ENCODE measurements around the gene ZNF462. TPM values are rescaled to one million over a fixed set of nuclear protein-coding genes. Genes with fewer than 3 reads are reported as not detected.

The ZNF462 gene

DNA sequence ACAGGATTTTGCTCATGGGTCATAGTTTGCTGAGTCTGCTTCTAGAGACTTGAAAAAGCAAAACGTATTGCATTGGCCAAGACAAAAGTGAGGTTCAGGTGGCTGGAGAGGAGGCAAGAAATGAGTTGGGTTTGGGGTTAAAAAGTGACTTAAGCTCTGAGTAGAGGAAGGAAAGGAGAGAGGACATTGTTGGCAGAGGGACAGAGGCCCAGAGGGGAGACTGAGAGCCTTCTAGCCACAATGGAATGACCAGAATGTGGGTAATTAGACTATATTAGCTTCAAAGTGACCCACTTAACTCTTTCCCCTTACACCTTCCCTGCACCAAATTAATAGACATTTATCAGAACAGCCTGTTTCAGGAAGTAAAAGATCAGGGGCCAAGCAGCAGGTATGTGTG lies 188.4 kb downstream of the ZNF462 start:
- Histone ChIP-seq H2BK120ac (ENCODE audit: low read depth, low read length) (no peak overlapping the region), H3K18ac (ENCODE audit: low read length) (no peak overlapping the region), H3K4me3 (ENCODE audit: low read length) (no peak overlapping the region), H2BK5ac (ENCODE audit: low read length) (no peak overlapping the region), H3K4me1 (ENCODE audit: control insufficient read depth, low read depth, low read length) (no peaks in the 10 kb centered on the region), H3K79me2 (ENCODE audit: control insufficient read depth, insufficient read depth, low read length) (no peaks in the 10 kb centered on the region), H3K27me3 (ENCODE audit: insufficient read depth, low read length, poor library complexity) (no peaks in the 10 kb centered on the region), H3K23ac (ENCODE audit: low read length) (no peak overlapping the region), H3K79me1 (ENCODE audit: low read length) (no peaks in the 10 kb centered on the region), H2AK5ac (ENCODE audit: low read length) (no peak overlapping the region), H3K27ac (ENCODE audit: low read depth, low read length) (no peak overlapping the region), H4K8ac (ENCODE audit: low read depth, low read length) (no peak overlapping the region), H3K36me3 (ENCODE audit: control insufficient read depth, insufficient read depth, low read length) (no peaks in the 10 kb centered on the region), H3K9ac (ENCODE audit: low read length) (no peak overlapping the region), H3K56ac (ENCODE audit: low read length) (no peak overlapping the region), H2BK15ac (replicated peaks; ENCODE audit: low read depth) (no peak overlapping the region), H3K4ac (ENCODE audit: low read depth, low read length) (no peak overlapping the region), H3K4me2 (ENCODE audit: low read length) (no peak overlapping the region), H4K5ac (ENCODE audit: low read length) (no peak overlapping the region)
- no peak for DNase-seq
- no CpG with 5 or more reads among the region's 1 CpG for WGBS (ENCODE audit: extremely low coverage, insufficient coverage, low lambda C conversion rate)

DNA sequence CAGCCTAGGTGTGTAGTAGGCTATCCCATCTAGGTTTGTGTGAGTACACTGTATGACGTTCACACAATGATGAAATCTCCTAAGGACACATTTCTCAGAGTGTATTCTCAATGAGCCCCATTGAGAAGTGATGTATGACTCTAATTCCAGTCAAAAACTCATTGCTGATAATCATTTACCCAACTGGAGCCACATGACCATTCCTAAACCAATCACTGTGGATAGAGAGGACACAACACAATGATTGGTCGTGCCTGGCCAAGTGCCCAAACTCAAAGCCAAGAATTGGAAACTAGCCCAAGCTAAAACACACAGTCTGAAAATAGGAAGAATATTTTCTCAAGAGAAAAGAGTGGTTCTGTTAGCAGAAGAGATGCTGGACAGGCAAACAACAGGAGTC lies 191.2 kb downstream of the ZNF462 start:
- Histone ChIP-seq H3K79me2 (ENCODE audit: control insufficient read depth, insufficient read depth, low read length) (no peaks in the 10 kb centered on the region), H3K4ac (ENCODE audit: low read depth, low read length) (no peak overlapping the region), H2BK120ac (ENCODE audit: low read depth, low read length) (no peak overlapping the region), H3K23ac (ENCODE audit: low read length) (no peak overlapping the region), H3K4me3 (ENCODE audit: low read length) (no peak overlapping the region), H3K56ac (ENCODE audit: low read length) (no peak overlapping the region), H4K5ac (ENCODE audit: low read length) (no peak overlapping the region), H3K4me2 (ENCODE audit: low read length) (no peak overlapping the region), H3K4me1 (ENCODE audit: control insufficient read depth, low read depth, low read length) (no peaks in the 10 kb centered on the region), H3K27me3 (ENCODE audit: insufficient read depth, low read length, poor library complexity) (no peaks in the 10 kb centered on the region), H4K8ac (ENCODE audit: low read depth, low read length) (no peak overlapping the region), H3K79me1 (ENCODE audit: low read length) (no peaks in the 10 kb centered on the region), H3K18ac (ENCODE audit: low read length) (no peak overlapping the region), H2BK5ac (ENCODE audit: low read length) (no peak overlapping the region), H2AK5ac (ENCODE audit: low read length) (no peak overlapping the region), H3K36me3 (ENCODE audit: control insufficient read depth, insufficient read depth, low read length) (no peaks in the 10 kb centered on the region), H2BK15ac (replicated peaks; ENCODE audit: low read depth) (no peak overlapping the region), H3K9ac (ENCODE audit: low read length) (no peak overlapping the region), H3K27ac (ENCODE audit: low read depth, low read length) (no peak overlapping the region)
- no CpG with 5 or more reads among the region's 2 CpGs for WGBS (ENCODE audit: extremely low coverage, insufficient coverage, low lambda C conversion rate)
- DNase-seq, result no peak

DNA sequence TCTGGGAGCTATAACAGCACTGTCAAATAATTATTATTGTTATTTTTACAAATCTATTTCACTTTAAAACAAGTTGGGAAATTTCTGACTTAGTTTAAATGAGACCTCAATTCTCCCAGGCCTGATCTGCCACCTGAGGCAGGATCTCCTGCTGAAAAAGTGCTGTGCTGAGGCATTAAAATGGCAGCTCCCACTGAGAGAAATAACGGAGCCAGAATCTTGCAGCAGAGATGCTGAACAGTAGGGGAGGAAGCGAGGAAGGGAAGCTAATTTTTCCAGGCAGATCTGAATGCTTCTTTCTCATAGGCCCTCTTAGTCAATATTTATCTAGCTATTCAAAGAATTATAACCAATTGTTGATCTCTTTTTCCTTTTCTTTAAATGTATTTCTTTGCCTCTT lies 196.3 kb downstream of the ZNF462 start:
- Histone ChIP-seq H2BK5ac (ENCODE audit: low read length) (no peak overlapping the region), H3K9ac (ENCODE audit: low read length) (no peak overlapping the region), H2BK120ac (ENCODE audit: low read depth, low read length) (no peak overlapping the region), H3K27me3 (ENCODE audit: insufficient read depth, low read length, poor library complexity) (no peaks in the 10 kb centered on the region), H2AK5ac (ENCODE audit: low read length) (no peak overlapping the region), H3K79me1 (ENCODE audit: low read length) (no peaks in the 10 kb centered on the region), H3K36me3 (ENCODE audit: control insufficient read depth, insufficient read depth, low read length) (no peaks in the 10 kb centered on the region), H4K5ac (ENCODE audit: low read length) (no peak overlapping the region), H3K27ac (ENCODE audit: low read depth, low read length) (no peak overlapping the region), H4K8ac (ENCODE audit: low read depth, low read length) (no peak overlapping the region), H3K4me2 (ENCODE audit: low read length) (no peak overlapping the region), H3K18ac (ENCODE audit: low read length) (no peak overlapping the region), H3K4me1 (ENCODE audit: control insufficient read depth, low read depth, low read length) (no peaks in the 10 kb centered on the region), H3K4me3 (ENCODE audit: low read length) (no peak overlapping the region), H2BK15ac (replicated peaks; ENCODE audit: low read depth) (no peak overlapping the region), H3K23ac (ENCODE audit: low read length) (no peak overlapping the region), H3K79me2 (ENCODE audit: control insufficient read depth, insufficient read depth, low read length) (no peaks in the 10 kb centered on the region), H3K56ac (ENCODE audit: low read length) (no peak overlapping the region), H3K4ac (ENCODE audit: low read depth, low read length) (no peak overlapping the region)
- WGBS (ENCODE audit: extremely low coverage, insufficient coverage, low lambda C conversion rate), result no CpG with 5 or more reads among the region's 2 CpGs
- DNase-seq, result no peak

DNA sequence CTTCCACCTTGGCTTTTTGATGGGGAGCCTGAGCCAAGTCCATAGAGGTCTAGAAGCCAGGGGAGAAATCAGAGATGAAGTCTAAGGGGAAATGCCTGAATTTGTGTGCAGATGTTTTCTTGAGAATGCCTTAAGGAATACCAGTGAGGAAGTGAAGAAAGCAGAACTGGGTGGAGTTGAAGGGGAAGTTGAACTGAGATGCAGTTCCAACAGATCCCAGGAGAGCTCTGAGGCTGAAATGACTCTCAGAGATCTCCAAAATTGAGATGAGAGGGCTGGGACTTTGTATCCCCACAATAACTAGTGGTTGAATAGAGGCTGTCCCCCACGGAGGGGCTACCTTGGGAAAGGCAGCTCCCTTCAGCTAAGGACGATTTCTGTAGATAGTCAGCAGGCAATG lies 197.1 kb downstream of the ZNF462 start:
- no peak overlapping the region for H4K5ac ChIP-seq (ENCODE audit: low read length)

More for the DNA sequence above, 197.1 kb downstream of the ZNF462 start:
- no peak overlapping the region for H2BK120ac ChIP-seq (ENCODE audit: low read depth, low read length)
- no peak for DNase-seq
- H3K4me1 ChIP-seq (ENCODE audit: control insufficient read depth, low read depth, low read length), result no peaks in the 10 kb centered on the region
- no peak overlapping the region for H3K56ac ChIP-seq (ENCODE audit: low read length)
- no CpG with 5 or more reads among the region's 2 CpGs for WGBS (ENCODE audit: extremely low coverage, insufficient coverage, low lambda C conversion rate)
- no peak overlapping the region for H2BK15ac ChIP-seq (replicated peaks; ENCODE audit: low read depth)
- no peaks in the 10 kb centered on the region for H3K79me1 ChIP-seq (ENCODE audit: low read length)
- no peak overlapping the region for H3K23ac ChIP-seq (ENCODE audit: low read length)
- no peak overlapping the region for H3K4ac ChIP-seq (ENCODE audit: low read depth, low read length)
- H3K27ac ChIP-seq (ENCODE audit: low read depth, low read length), result no peak overlapping the region
- no peak overlapping the region for H3K9ac ChIP-seq (ENCODE audit: low read length)
- H3K27me3 ChIP-seq (ENCODE audit: insufficient read depth, low read length, poor library complexity), result no peaks in the 10 kb centered on the region
- no peak overlapping the region for H2AK5ac ChIP-seq (ENCODE audit: low read length)
- H3K4me3 ChIP-seq (ENCODE audit: low read length), result no peak overlapping the region
- H3K4me2 ChIP-seq (ENCODE audit: low read length), result no peak overlapping the region
- no peak overlapping the region for H4K8ac ChIP-seq (ENCODE audit: low read depth, low read length)
- no peaks in the 10 kb centered on the region for H3K79me2 ChIP-seq (ENCODE audit: control insufficient read depth, insufficient read depth, low read length)
- H3K18ac ChIP-seq (ENCODE audit: low read length), result no peak overlapping the region
- no peak overlapping the region for H2BK5ac ChIP-seq (ENCODE audit: low read length)
- H3K36me3 ChIP-seq (ENCODE audit: control insufficient read depth, insufficient read depth, low read length), result no peaks in the 10 kb centered on the region

Small RNA genes lying within 50 kb of the gene (small RNA-seq; reads per million reads assigned to genes)
- not detected for gene RNA5SP292 (ENCODE audit: insufficient read depth)

All from mesendoderm (in vitro differentiated cells).